GM18511 (cell line): ENCODE measurements around the gene LILRA5.
"Not testable (repeated sequence)": the region's sequence is repeated elsewhere in the genome, so short reads cannot be mapped to it uniquely, and the experiment has no call there.

Experiments used
- ATAC-seq: cut with Tn5 transposase; IDR thresholded peaks from one replicate; pipeline ENCODE4 v1.9.1; 2021; ENCODE audit warnings: mild to moderate bottlenecking, moderate library complexity; ENCODE audit not compliant: unreplicated experiment

Gene LILRA5

GRCh38 chr19:54307389-54308020 lies 5.5 kb downstream of the LILRA5 start:
- ATAC-seq: no peak

DNA sequence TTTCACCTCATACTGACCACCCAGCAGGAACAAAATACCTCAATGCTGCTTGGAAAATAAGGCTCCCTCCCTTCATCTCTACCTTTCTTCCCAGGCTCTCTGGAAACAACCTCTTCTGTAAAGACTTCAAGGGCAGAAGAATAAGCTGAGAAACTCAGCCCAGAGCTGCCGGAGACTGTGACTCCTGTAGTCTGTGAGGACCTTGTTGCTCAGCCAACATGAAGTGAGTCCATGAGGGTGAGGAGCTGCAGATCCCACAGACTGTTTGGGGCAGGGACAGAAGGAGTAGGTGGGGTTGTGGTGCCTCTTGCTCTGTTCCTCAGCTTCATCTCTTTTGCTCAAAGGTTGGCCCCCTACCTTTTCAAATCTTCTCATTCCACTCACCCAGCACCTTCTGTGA lies 7.8 kb downstream of the LILRA5 start:
- no peak for ATAC-seq

- no peak for ATAC-seq
Observed at GRCh38 chr19:54302257-54302656, 10.7 kb downstream of the LILRA5 start.

GRCh38 chr19:54299515-54299914 lies 13.5 kb downstream of the LILRA5 start:
- no peak for ATAC-seq

DNA sequence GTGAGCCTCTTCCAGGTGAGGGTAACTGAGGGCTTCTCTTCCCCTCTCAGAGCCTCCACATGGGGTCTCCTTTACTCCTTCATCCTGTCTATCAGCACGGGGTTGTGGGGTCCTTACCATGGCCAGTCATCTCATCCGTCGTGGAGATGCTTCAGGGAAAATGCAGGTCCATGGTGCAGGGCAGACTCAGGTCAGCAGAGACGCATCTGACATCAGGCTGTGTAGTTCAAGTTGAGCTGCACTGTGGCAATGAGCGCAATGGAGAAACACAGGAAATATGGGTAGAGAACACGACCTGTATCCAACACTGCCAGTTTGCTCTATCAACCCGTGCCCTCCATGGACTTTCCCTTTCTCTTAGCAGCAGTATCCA lies 13.9 kb downstream of the LILRA5 start:
- ATAC-seq: no peak

DNA sequence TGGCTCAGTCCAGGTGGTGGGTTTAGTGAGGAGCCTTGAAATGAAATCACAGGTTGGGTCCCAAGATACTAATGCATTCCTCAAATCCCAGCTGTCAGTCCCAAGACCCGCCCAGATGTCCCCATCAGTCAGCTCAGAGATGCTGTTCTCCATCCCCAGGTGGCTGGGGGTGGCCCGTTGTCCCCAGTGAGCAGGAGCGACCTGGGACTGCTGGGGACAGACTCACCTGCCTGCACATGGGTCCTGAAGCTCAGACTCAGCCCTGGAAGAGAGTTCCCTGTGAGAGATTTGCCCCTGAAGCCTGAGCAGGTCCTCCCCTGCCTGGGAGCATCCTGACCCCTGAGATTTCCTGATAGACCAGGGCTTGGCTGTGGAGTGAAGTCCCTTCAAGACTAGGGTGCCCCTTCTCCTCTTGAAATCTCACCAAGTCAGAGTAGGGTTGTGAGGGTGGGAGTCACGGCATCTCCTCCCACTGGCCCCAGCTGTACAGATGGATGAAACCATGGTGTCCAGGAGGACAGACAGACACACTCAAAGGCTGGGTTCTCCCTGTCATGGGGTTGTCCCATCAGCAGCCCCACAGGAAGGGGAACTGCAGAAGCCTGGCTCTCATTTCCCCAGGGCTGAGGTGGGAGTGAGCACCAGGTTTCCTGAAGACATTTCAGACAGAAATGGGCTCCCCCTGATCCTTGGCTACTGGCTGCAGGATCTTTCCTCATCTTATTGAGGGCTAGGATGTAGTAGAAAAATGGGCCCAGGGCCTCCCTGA lies 14.4 kb downstream of the LILRA5 start:
- ATAC-seq: no peak

DNA sequence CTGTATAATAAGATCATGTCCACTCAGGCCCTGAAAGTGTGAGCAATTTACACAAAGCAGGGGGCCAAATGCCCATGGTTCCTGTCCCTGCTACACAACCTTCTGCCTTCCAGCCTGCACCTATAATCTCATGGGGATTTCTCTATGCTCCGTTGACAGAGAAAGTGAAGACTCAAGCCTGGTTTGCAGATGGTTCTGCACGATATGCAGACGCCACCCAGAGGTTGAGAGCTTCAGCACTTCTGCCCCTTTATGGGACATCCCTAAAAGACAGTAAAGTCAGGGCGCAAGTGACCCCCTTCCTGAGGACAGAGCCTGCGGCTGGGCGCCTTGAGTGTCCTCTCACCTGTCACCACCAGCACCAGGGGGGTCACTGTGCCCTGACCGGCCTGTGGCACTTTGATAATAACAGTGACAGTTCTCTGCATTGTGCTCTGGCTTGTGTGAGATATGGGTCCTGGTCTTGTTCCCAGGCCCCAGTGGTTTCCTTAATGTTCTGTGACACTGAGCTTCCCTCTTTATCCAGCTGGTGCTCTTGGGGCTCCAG lies 15.1 kb downstream of the LILRA5 start:
- ATAC-seq: no peak

DNA sequence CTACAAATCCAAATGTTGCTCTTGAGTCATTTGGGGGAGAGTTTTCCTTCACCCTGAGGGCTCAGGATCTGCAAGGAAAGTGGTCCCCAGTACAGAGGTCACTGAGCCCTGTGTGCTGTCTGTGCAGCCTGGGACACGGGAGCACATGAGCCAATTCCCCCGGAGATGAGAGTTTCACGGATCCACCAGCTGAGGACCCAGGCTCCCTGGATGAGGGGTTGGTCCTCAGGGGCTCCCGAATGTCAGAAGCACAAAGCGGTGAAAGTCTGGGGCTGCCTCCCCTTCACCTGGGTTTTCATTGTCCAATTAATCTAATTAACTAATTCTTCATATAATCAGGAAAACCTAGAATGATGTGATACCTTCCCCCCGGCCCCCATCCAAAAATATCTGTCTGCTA lies 18.4 kb downstream of the LILRA5 start:
- no peak for ATAC-seq

GRCh38 chr19:54289160-54289559 lies 23.8 kb downstream of the LILRA5 start:
- ATAC-seq: not testable (repeated sequence)

GRCh38 chr19:54287456-54287855 lies 25.5 kb downstream of the LILRA5 start:
- no peak for ATAC-seq

DNA sequence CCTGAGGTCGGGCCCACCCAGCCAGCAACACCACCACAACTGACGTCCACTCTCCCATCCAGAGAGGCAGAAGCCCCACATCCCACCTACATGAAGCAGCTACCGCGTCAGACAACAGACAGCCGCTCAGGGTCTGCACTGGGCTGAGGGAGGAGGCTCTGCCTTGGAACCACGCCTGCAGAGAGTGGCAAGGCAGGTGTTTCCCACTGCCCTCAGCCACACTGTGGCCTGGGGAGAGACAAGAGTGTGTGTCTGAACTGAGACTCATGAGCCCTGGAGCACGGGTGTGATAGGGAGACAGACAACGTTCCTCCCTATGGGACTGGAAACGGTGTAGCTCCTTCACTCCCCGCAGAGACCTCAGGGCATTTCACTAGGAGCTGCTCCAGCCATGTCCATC lies 26.7 kb downstream of the LILRA5 start:
- ATAC-seq: not testable (repeated sequence)

GRCh38 chr19:54285427-54286056 lies 27.4 kb downstream of the LILRA5 start:
- ATAC-seq: not testable (repeated sequence)

DNA sequence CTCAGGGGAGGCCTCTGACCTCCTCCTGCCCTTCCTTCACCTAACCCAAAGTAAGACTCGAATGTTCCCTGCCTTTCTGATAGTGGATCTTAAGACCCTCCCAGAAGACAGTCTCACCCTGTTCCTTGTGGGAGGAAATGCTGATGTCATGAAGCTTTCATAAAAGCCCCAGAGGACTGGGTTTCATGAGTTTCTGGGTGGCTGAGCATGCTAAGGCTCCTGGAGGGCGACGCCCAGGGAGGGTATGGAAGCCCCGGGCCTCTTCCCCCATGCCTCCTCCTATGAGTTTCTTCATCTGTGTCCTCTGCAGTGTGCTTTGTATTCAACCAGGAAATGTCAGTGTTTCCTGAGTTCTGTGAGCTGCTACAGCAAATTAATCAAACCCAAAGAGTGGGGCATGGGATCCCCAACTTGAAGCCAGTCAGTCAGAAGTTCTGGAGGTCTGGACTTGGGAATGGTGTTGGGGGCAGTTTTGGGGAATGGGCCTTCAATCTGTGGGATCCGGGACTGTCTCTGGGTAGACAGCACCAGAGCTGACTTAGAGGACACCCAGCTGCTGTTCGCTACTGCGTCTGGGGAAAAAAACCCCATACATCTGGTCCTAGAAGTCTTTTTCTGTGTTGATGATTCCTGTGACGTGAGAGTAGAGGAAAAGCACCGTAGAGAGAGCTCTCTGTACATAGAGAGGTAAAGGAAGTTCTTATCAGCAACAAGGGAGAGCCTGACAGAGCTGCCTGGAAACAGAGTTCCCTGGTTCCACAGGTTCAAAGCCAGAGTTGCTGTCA lies 30.1 kb downstream of the LILRA5 start:
- ATAC-seq: no peak

- ATAC-seq: not testable (repeated sequence)
Observed at GRCh38 chr19:54281729-54282075, 31.3 kb downstream of the LILRA5 start.

DNA sequence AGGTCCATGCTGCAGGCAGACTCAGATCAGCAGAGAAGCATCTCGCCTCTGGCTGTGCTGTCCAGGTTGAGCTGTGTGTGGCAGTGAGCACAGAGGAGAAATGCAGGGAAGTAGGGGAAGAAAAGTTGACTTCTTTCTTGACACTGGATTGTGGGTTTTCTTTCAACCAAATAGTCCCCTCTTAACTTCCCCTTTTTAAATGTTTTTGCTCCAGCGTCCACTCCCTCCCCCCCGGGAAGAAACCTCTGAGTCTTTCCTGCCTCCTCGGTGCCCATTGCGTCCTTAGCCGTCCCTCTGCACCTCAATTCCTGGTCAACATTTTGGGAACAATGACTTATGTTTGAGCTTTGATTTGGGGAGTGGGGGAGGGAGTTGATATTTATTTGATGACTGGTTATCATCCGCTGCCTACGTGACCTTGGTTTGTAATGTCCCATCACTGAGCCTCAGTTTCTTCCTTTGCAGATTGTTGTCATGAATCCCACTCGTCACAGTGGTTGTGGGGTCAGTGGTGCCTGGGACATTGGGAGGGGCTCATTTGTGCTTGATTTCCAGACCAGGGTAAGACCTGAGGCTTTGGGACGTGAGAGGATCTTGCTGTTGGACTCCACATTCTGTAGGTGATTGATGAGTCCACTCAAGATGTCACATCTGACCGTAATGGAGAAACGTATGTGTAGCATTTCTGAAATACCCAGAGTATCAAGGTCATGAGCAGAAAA lies 31.8 kb downstream of the LILRA5 start, which contains the start of gene LILRB2:
Gene LILRB2, minus strand, starts transcription at position 104 of the 722 bp plus-strand sequence. CDS start 614 bp downstream, outside the sequence.
- no peak for ATAC-seq

GRCh38 chr19:54280441-54280840 lies 32.5 kb downstream of the LILRA5 start:
- ATAC-seq: not testable (repeated sequence)

GRCh38 chr19:54280025-54280424 lies 32.9 kb downstream of the LILRA5 start:
- not testable (repeated sequence) for ATAC-seq

GRCh38 chr19:54279406-54279962 lies 33.5 kb downstream of the LILRA5 start:
- no peak for ATAC-seq

GRCh38 chr19:54278571-54279195 lies 34.3 kb downstream of the LILRA5 start:
- ATAC-seq: not testable (repeated sequence)
